Measurements from ENCODE around the gene HHAT. TPM values are rescaled to one million over a fixed set of nuclear protein-coding genes. Genes with fewer than 3 reads are reported as not detected.

HHAT gene
- total RNA-seq, 4 donors from 2014 or later = 2.2 to 11.6 (median 7.3) TPM

- Histone ChIP-seq H3K9me3 (no peaks in the 10 kb centered on the region), H3K27me3 (no peaks in the 10 kb centered on the region), H3K4me1 (no peaks in the 10 kb centered on the region), H3K27ac (no peak overlapping the region), H3K4me3 (no peak overlapping the region), H3K36me3 (no peaks in the 10 kb centered on the region)
- intact Hi-C loops (cut with DNase I; ENCODE audit: low total_unique reads) (no loop called here), in situ Hi-C loops (cut with MboI; ENCODE audit: low pct_ligation_motif_present in 1 of 4, low pct_unique_long_range_greater_than_20kb in 1 of 4, low sequenced_read_pairs in 3 of 4) (no loop called here)
- DNase-seq = no peak
- TF ChIP-seq CTCF (IDR thresholded peaks at IDR 0.05) (no peak), POLR2A (IDR thresholded peaks at IDR 0.05) (no peak), POLR2AphosphoS5 (IDR thresholded peaks at IDR 0.05) (no peak), EP300 (IDR thresholded peaks at IDR 0.05; ENCODE audit: low read depth) (no peak)
- WGBS, 2 donors (ENCODE audit: low coverage in 1 of 2) = 69 to 93% methylated on average over 2 of the region's 2 CpGs
Measured at GRCh38 chr1:210648588-210649269, 320.0 kb downstream of the HHAT start.

DNA sequence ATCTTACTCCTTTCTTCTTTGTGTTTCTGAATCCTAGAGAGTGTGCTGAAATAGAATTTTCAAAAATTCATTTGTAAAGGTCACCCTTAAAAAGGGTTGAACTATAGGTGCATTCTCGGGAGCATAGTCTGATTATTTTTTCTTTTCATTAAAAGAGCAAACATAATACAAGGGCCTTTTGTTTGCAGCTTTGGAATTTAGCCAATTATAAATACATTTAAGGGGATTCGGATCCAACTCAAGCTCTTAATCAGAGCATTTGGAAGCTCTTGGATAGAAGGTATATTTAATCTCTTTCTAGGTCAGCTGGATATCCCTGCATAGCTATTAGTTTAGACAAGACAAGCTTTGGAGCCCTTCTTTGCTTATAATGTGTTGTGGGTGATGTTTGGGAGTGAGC is 321.7 kb downstream of the HHAT start:
- no peak overlapping the region for H3K4me3 ChIP-seq
- 80 to 85% methylated on average over 2 of the region's 2 CpGs for WGBS, 2 donors (ENCODE audit: low coverage in 1 of 2)
- intact Hi-C loops (cut with DNase I; ENCODE audit: low total_unique reads) (no loop called here), in situ Hi-C loops (cut with MboI; ENCODE audit: low pct_ligation_motif_present in 1 of 4, low pct_unique_long_range_greater_than_20kb in 1 of 4, low sequenced_read_pairs in 3 of 4) (no loop called here)
- no peaks in the 10 kb centered on the region for H3K4me1 ChIP-seq
- H3K36me3 ChIP-seq = no peaks in the 10 kb centered on the region
- H3K9me3 ChIP-seq = no peaks in the 10 kb centered on the region
- TF ChIP-seq EP300 (IDR thresholded peaks at IDR 0.05; ENCODE audit: low read depth) (no peak), POLR2A (IDR thresholded peaks at IDR 0.05) (no peak)
- no peak for DNase-seq
- no peak overlapping the region for H3K27ac ChIP-seq
- no peaks in the 10 kb centered on the region for H3K27me3 ChIP-seq

- intact Hi-C loops (cut with DNase I; ENCODE audit: low total_unique reads) = no loop called here
Measured at GRCh38 chr1:210652329-210652954, 323.7 kb downstream of the HHAT start.

GRCh38 chr1:210653771-210654170 is 325.1 kb downstream of the HHAT start:
- in situ Hi-C loops (cut with MboI; ENCODE audit: low pct_ligation_motif_present in 1 of 4, low pct_unique_long_range_greater_than_20kb in 1 of 4, low sequenced_read_pairs in 3 of 4) = no loop called here

More at GRCh38 chr1:210652329-210652954, 323.7 kb downstream of the HHAT start:
- no peaks in the 10 kb centered on the region for H3K4me1 ChIP-seq
- H3K27ac ChIP-seq = no peak overlapping the region
- no peaks in the 10 kb centered on the region for H3K27me3 ChIP-seq
- no peak overlapping the region for H3K4me3 ChIP-seq
- DNase-seq = no peak
- H3K36me3 ChIP-seq = no peaks in the 10 kb centered on the region
- no peaks in the 10 kb centered on the region for H3K9me3 ChIP-seq
- TF ChIP-seq POLR2A (IDR thresholded peaks at IDR 0.05) (no peak), EP300 (IDR thresholded peaks at IDR 0.05; ENCODE audit: low read depth) (no peak)
- WGBS, 2 donors (ENCODE audit: low coverage in 1 of 2) = 84 to 85% methylated on average over 4 to 7 of the region's 7 CpGs
- in situ Hi-C loops (cut with MboI; ENCODE audit: low pct_ligation_motif_present in 1 of 4, low pct_unique_long_range_greater_than_20kb in 1 of 4, low sequenced_read_pairs in 3 of 4) = no loop called here

More at GRCh38 chr1:210653771-210654170, 325.1 kb downstream of the HHAT start:
- no peak overlapping the region for H3K27ac ChIP-seq
- H3K4me3 ChIP-seq = no peak overlapping the region
- TF ChIP-seq CTCF (IDR thresholded peaks at IDR 0.05) (no peak), POLR2A (IDR thresholded peaks at IDR 0.05) (no peak), POLR2AphosphoS5 (IDR thresholded peaks at IDR 0.05) (no peak), EP300 (IDR thresholded peaks at IDR 0.05; ENCODE audit: low read depth) (no peak)
- H3K36me3 ChIP-seq = no peaks in the 10 kb centered on the region
- no peaks in the 10 kb centered on the region for H3K4me1 ChIP-seq
- 51 to 53% methylated on average over 6 of the region's 6 CpGs for WGBS, 2 donors (ENCODE audit: low coverage in 1 of 2)
- no peaks in the 10 kb centered on the region for H3K27me3 ChIP-seq
- intact Hi-C loops (cut with DNase I; ENCODE audit: low total_unique reads) = no loop called here
- H3K9me3 ChIP-seq = no peaks in the 10 kb centered on the region
- no peak for DNase-seq

Measured in transverse colon (tissue), 4 donors.